IMR-90 (cell line): Measurements from ENCODE around the gene LCNL1. TPM values are rescaled to one million over a fixed set of nuclear protein-coding genes. Genes with fewer than 3 reads are reported as not detected.

Experiments used
- ATAC-seq: fragments of 200-7000 bp; cut with Tn5 transposase; 2 replicates; pipeline ENCODE4 v1.9.1; 2020; ENCODE audit warnings: low read depth, mild to moderate bottlenecking, moderate library complexity
- BruUV-seq: library from RNA; stranded (reverse); fragments of 400-500 nt; replicated peaks from 2 replicates; lab custom pipeline; 2021; lab: Mats Ljungman, UMichigan
- CTCF ChIA-PET: fragments of 300-600 bp; formaldehyde crosslinking; extraction: SDS; loops from one replicate; lab custom pipeline; 2021; ENCODE audit warnings: antibody characterized with exemption; lab: Yijun Ruan, JAX
- POLR2A ChIA-PET: fragments of 300-600 bp; sonication (Branson Sonifier 250); formaldehyde crosslinking; loops from one replicate; lab custom pipeline; 2022; ENCODE audit warnings: antibody characterized with exemption; ENCODE audit not compliant: unreplicated experiment; lab: Charles Lee
- DNase-seq: peaks from one replicate; pipeline ENCODE4 v3.0.0; 2013
- H2AFZ ChIP-seq: replicated peaks from 2 replicates; pipeline ENCODE3; 2013; ENCODE audit warnings: low read length, mild to moderate bottlenecking; ENCODE audit not compliant: poor library complexity
- H2AK5ac ChIP-seq: 2 replicates; pipeline ENCODE4 v1.6.1; 2013; ENCODE audit warnings: low read depth, low read length, inconsistent platforms
- H2AK9ac ChIP-seq: replicated peaks from 2 replicates; pipeline ENCODE3; 2013; ENCODE audit warnings: mild to moderate bottlenecking, low read depth, low read length, moderate library complexity; ENCODE audit not compliant: poor library complexity
- H2BK120ac ChIP-seq: 2 replicates; pipeline ENCODE4 v1.6.1; 2013; ENCODE audit warnings: low read depth, low read length, inconsistent platforms
- H2BK15ac ChIP-seq: 3 replicates; pipeline ENCODE4 v1.6.1; 2013; ENCODE audit warnings: low read depth, low read length, inconsistent platforms
- H2BK20ac ChIP-seq: 2 replicates; pipeline ENCODE4 v1.6.1; 2013; ENCODE audit warnings: low read depth, mild to moderate bottlenecking, inconsistent platforms, low read length, moderate library complexity
- H2BK5ac ChIP-seq: 2 replicates; pipeline ENCODE4 v1.6.1; 2013; ENCODE audit warnings: mild to moderate bottlenecking, low read depth, low read length, inconsistent platforms; ENCODE audit not compliant: poor library complexity, severe bottlenecking
- H3K14ac ChIP-seq: replicated peaks from 2 replicates; pipeline ENCODE4 v1.6.1; 2013; ENCODE audit warnings: low read depth, low read length, inconsistent platforms
- H3K18ac ChIP-seq: 2 replicates; pipeline ENCODE4 v1.6.1; 2013; ENCODE audit warnings: low read depth, low read length, control low read depth
- H3K23ac ChIP-seq: 2 replicates; pipeline ENCODE4 v1.6.1; 2013; ENCODE audit warnings: low read depth, low read length, inconsistent platforms
- H3K27ac ChIP-seq: 2 replicates; pipeline ENCODE4 v1.5.1; 2013; ENCODE audit warnings: mild to moderate bottlenecking, control low read depth, low read length; ENCODE audit not compliant: insufficient read depth
- H3K27me3 ChIP-seq: 2 replicates; pipeline ENCODE4 v1.6.1; 2013; ENCODE audit warnings: low read length; ENCODE audit not compliant: control insufficient read depth, insufficient read depth
- H3K36me3 ChIP-seq: 2 replicates; pipeline ENCODE4 v1.6.1; 2013; ENCODE audit warnings: low read length, mixed read lengths; ENCODE audit not compliant: control insufficient read depth, insufficient read depth
- H3K4ac ChIP-seq: 2 replicates; pipeline ENCODE4 v1.6.1; 2013; ENCODE audit warnings: low read depth, low read length, inconsistent platforms
- H3K4me1 ChIP-seq: 2 replicates; pipeline ENCODE4 v1.6.1; 2013; ENCODE audit warnings: low read length, mixed read lengths; ENCODE audit not compliant: control insufficient read depth, insufficient read depth
- H3K4me2 ChIP-seq: 2 replicates; pipeline ENCODE4 v1.6.1; 2013; ENCODE audit warnings: low read depth, mild to moderate bottlenecking, control low read depth, low read length, moderate library complexity
- H3K4me3 ChIP-seq: 2 replicates; pipeline ENCODE4 v1.5.1; 2013; ENCODE audit warnings: low read depth, mild to moderate bottlenecking, control low read depth, low read length, moderate library complexity; ENCODE audit not compliant: insufficient read depth
- H3K56ac ChIP-seq: 2 replicates; pipeline ENCODE4 v1.6.1; 2013; ENCODE audit warnings: low read length, inconsistent platforms; ENCODE audit not compliant: insufficient read depth; ENCODE audit errors: extremely low read depth
- H3K79me1 ChIP-seq, 2 experiments: 2 replicates each; pipeline ENCODE4 v1.6.1; 2013; ENCODE audit warnings: low read length in 2 of 2, inconsistent platforms in 1 of 2, low read depth in 1 of 2
- H3K9ac ChIP-seq: 2 replicates; pipeline ENCODE4 v1.6.1; 2013; ENCODE audit warnings: low read depth, low read length, control low read depth
- H3K9me1 ChIP-seq: 2 replicates; pipeline ENCODE4 v1.6.1; 2013; ENCODE audit warnings: low read length, inconsistent platforms; ENCODE audit not compliant: insufficient read depth
- H3K9me3 ChIP-seq: 2 replicates; pipeline ENCODE4 v1.6.1; 2013; ENCODE audit warnings: low read length; ENCODE audit not compliant: control insufficient read depth, insufficient read depth
- H4K20me1 ChIP-seq: 2 replicates; pipeline ENCODE4 v1.6.1; 2013; ENCODE audit warnings: low read length, inconsistent platforms; ENCODE audit not compliant: insufficient read depth
- H4K5ac ChIP-seq: 2 replicates; pipeline ENCODE4 v1.6.1; 2013; ENCODE audit warnings: mild to moderate bottlenecking, low read depth, low read length, control low read depth
- H4K8ac ChIP-seq, 2 experiments: 2 replicates each; pipeline ENCODE4 v1.6.1; 2013; ENCODE audit warnings: low read depth in 2 of 2, low read length in 2 of 2, control low read depth in 1 of 2, inconsistent platforms in 1 of 2
- H4K91ac ChIP-seq: 2 replicates; pipeline ENCODE4 v1.6.1; 2013; ENCODE audit warnings: low read depth, low read length, inconsistent platforms; ENCODE audit not compliant: insufficient read depth
- BHLHE40 ChIP-seq: fragments of 150-350 bp; IDR thresholded peaks from 2 replicates; pipeline ENCODE4 v1.6.1; 2016; ENCODE audit warnings: mild to moderate bottlenecking, low read depth, low read length
- CEBPB ChIP-seq: IDR thresholded peaks from 2 replicates; pipeline ENCODE4 v1.6.1; 2012; ENCODE audit warnings: low read depth, low read length, improper control_type of control experiment
- CHD1 ChIP-seq: IDR thresholded peaks from 2 replicates; pipeline ENCODE4 v1.6.1; 2012; ENCODE audit warnings: low read depth, low read length, improper control_type of control experiment
- FOS ChIP-seq: fragments of 150-350 bp; IDR thresholded peaks from 2 replicates; pipeline ENCODE4 v1.6.1; 2016; ENCODE audit warnings: low read depth, low read length
- MAFK ChIP-seq: IDR thresholded peaks from 2 replicates; pipeline ENCODE4 v1.6.1; 2012; ENCODE audit warnings: low read depth, low read length, improper control_type of control experiment
- MAZ ChIP-seq: IDR thresholded peaks from 2 replicates; pipeline ENCODE4 v1.6.1; 2012; ENCODE audit warnings: low read depth, mild to moderate bottlenecking, low read length, improper control_type of control experiment, moderate library complexity, borderline replicate concordance
- MXI1 ChIP-seq: IDR thresholded peaks from 2 replicates; pipeline ENCODE4 v1.6.1; 2012; ENCODE audit warnings: low read depth, mild to moderate bottlenecking, low read length, moderate library complexity, borderline replicate concordance
- NFE2L2 ChIP-seq: fragments of 150-350 bp; IDR thresholded peaks from 2 replicates; pipeline ENCODE4 v1.6.1; 2016; ENCODE audit warnings: low read depth, mild to moderate bottlenecking, low read length
- POLR2A ChIP-seq: IDR thresholded peaks from 2 replicates; pipeline ENCODE4 v1.6.1; 2012; ENCODE audit warnings: mild to moderate bottlenecking, low read depth, low read length
- RAD21 ChIP-seq: IDR thresholded peaks from 2 replicates; pipeline ENCODE4 v1.6.1; 2012; ENCODE audit warnings: low read length, improper control_type of control experiment
- RCOR1 ChIP-seq: IDR thresholded peaks from 2 replicates; pipeline ENCODE4 v1.6.1; 2012; ENCODE audit warnings: mild to moderate bottlenecking, low read length, improper control_type of control experiment; ENCODE audit not compliant: insufficient replicate concordance
- RFX5 ChIP-seq: IDR thresholded peaks from 2 replicates; pipeline ENCODE4 v1.8.0; 2012; ENCODE audit warnings: low read depth, mild to moderate bottlenecking, low read length, moderate library complexity
- SMC3 ChIP-seq: fragments of 150-350 bp; IDR thresholded peaks from 2 replicates; pipeline ENCODE4 v1.6.1; 2016; ENCODE audit warnings: low read depth, mild to moderate bottlenecking, antibody characterized with exemption, low read length, moderate library complexity
- USF2 ChIP-seq: fragments of 150-350 bp; IDR thresholded peaks from 2 replicates; pipeline ENCODE4 v1.6.1; 2017; ENCODE audit warnings: mild to moderate bottlenecking, antibody characterized with exemption, low read length, low read depth
- WGBS, 2 experiments: methylation state at CpG; one replicate each; pipeline versions ENCODE4 v1.1.5 to v1.1.7; 2013; ENCODE audit warnings: missing lambda C conversion rate in 2 of 2; ENCODE audit not compliant: insufficient read length in 1 of 2; ENCODE audit errors: extremely low coverage in 2 of 2; 5-methylcytosine and 5-hydroxymethylcytosine counted together
- dilution Hi-C: fragments of 300-500 bp; cut with HindIII; formaldehyde crosslinking; loops from one replicate; pipeline ENCODE4 v1.14.3; 2018; ENCODE audit warnings: low sequenced_read_pairs; ENCODE audit not compliant: unreplicated experiment
- in situ Hi-C: fragments of 300-500 bp; cut with MboI; formaldehyde crosslinking; loops from 3 replicates; pipeline ENCODE4 v1.14.3; 2019; ENCODE audit warnings: low sequenced_read_pairs, inconsistent platforms, mixed read lengths
- intact Hi-C: fragments of 100-400 bp; cut with micrococcal nuclease; formaldehyde crosslinking; loops from 2 replicates; pipeline ENCODE4 v1.10.0; 2022
- polyA plus RNA-seq, 3 experiments: library from polyadenylated mRNA; depleted of rRNA; stranded (reverse); fragments of >200 nt; gene quantifications; 2 replicates each; pipeline ENCODE4 v1.2.3, GENCODE V29; 2012; ENCODE audit warnings: low replicate concordance in 1 of 3
- total RNA-seq: library from RNA; depleted of rRNA; stranded (reverse); fragments of >200 nt; gene quantifications from 2 replicates; pipeline ENCODE4 v1.2.3, GENCODE V29; 2012
- TF ChIP-seq, protein P1 (sequence below): conservative IDR thresholded peaks from 2 replicates; pipeline ENCODE4 v1.5.1; 2012; ENCODE audit warnings: mild to moderate bottlenecking, low read depth, low read length, improper control_type of control experiment
- TF ChIP-seq, protein P2 (sequence below): fragments of 150-350 bp; IDR thresholded peaks from 2 replicates; pipeline ENCODE4 v1.6.1; 2016; ENCODE audit warnings: low read depth, mild to moderate bottlenecking, low read length, moderate library complexity, borderline replicate concordance

Gene LCNL1
- total and polyA plus RNA-seq, 2 of the 4 experiments (the other 2 are of a cell fraction): 0.15 TPM; not detected in 1

GRCh38 chr9:136944212-136944518, 38.6 kb upstream of the LCNL1 start:
- dilution Hi-C loops: no loop called here
- no TSS peak for BruUV-seq

More at GRCh38 chr9:136944212-136944518, 38.6 kb upstream of the LCNL1 start:
- no peak overlapping the region for H2BK20ac ChIP-seq
- peak overlapping the region; percentile 96 for H3K9ac ChIP-seq
- peak overlapping the region; percentile 24; the same call in 1 of the 2 replicates for H3K23ac ChIP-seq
- peak overlapping the region; percentile 33 for H4K91ac ChIP-seq
- H3K18ac ChIP-seq: no peak overlapping the region
- peaks cover 5 to 35% of the 10 kb centered on the region in 2 experiments for H3K79me1 ChIP-seq
- H4K20me1 ChIP-seq: peaks cover 22% of the 10 kb centered on the region
- H4K8ac ChIP-seq: no peak overlapping the region; a peak in 1 of 4 replicates
- H2AK5ac ChIP-seq: peak overlapping the region; percentile 85; the same call in 1 of the 2 replicates
- peak overlapping the region; percentile 79 for H3K4me3 ChIP-seq
- H2AFZ ChIP-seq: peak overlapping the region; percentile 91
- CTCF ChIA-PET: interaction anchor here (0.6 to 1.0 kb wide), 2 partner anchors 12 to 42 kb away, joined by 3 read pairs; no protein-coding TSS in a partner anchor
- intact Hi-C loops: loop anchor here (2.0 kb wide), 1 partner anchor 95 kb away; the partner anchor contains the start of gene PHPT1
- no peak overlapping the region for H3K56ac ChIP-seq
- in situ Hi-C loops: no loop called here
- peaks cover 4% of the 10 kb centered on the region for H3K4me1 ChIP-seq
- H3K4ac ChIP-seq: peak overlapping the region; percentile 75
- H3K27ac ChIP-seq: peak overlapping the region; percentile 97
- no peak overlapping the region for H3K4me2 ChIP-seq
- H3K9me3 ChIP-seq: no peaks in the 10 kb centered on the region
- peak overlapping the region; percentile 88 for H2BK5ac ChIP-seq
- peak; percentile 66 for ATAC-seq
- WGBS, 2 experiments: 1% methylated on average over 23 of the region's 45 CpGs; no CpG with 5 or more reads in 1 of the 2 experiments
- no peaks in the 10 kb centered on the region for H3K27me3 ChIP-seq
- no peak overlapping the region for H3K14ac ChIP-seq
- no peak overlapping the region; the same call in 1 of the 2 replicates for H4K5ac ChIP-seq
- TF ChIP-seq NFE2L2 (no peak), RAD21 (no peak), BHLHE40 (peak; percentile 32; the same call in 1 of the 2 replicates), RCOR1 (no peak), SMC3 (no peak), MAZ (no peak), USF2 (no peak), RFX5 (no peak), CEBPB (no peak), FOS (no peak), MXI1 (no peak; the same call in 1 of the 2 replicates), POLR2A (peak; percentile 67; the same call in 1 of the 2 replicates), MAFK (no peak), CHD1 (no peak)
- TF ChIP-seq, protein P1, sequence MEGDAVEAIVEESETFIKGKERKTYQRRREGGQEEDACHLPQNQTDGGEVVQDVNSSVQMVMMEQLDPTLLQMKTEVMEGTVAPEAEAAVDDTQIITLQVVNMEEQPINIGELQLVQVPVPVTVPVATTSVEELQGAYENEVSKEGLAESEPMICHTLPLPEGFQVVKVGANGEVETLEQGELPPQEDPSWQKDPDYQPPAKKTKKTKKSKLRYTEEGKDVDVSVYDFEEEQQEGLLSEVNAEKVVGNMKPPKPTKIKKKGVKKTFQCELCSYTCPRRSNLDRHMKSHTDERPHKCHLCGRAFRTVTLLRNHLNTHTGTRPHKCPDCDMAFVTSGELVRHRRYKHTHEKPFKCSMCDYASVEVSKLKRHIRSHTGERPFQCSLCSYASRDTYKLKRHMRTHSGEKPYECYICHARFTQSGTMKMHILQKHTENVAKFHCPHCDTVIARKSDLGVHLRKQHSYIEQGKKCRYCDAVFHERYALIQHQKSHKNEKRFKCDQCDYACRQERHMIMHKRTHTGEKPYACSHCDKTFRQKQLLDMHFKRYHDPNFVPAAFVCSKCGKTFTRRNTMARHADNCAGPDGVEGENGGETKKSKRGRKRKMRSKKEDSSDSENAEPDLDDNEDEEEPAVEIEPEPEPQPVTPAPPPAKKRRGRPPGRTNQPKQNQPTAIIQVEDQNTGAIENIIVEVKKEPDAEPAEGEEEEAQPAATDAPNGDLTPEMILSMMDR: peak; percentile 39
- TF ChIP-seq, protein P2, sequence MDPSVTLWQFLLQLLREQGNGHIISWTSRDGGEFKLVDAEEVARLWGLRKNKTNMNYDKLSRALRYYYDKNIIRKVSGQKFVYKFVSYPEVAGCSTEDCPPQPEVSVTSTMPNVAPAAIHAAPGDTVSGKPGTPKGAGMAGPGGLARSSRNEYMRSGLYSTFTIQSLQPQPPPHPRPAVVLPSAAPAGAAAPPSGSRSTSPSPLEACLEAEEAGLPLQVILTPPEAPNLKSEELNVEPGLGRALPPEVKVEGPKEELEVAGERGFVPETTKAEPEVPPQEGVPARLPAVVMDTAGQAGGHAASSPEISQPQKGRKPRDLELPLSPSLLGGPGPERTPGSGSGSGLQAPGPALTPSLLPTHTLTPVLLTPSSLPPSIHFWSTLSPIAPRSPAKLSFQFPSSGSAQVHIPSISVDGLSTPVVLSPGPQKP: no peak
- peaks cover 8% of the 10 kb centered on the region for H3K9me1 ChIP-seq
- peak; percentile 55 for DNase-seq
- H3K36me3 ChIP-seq: peaks cover 38% of the 10 kb centered on the region
- no peak overlapping the region; the same call in 1 of the 2 replicates for H2BK120ac ChIP-seq
- POLR2A ChIA-PET: no interaction called here
- H2AK9ac ChIP-seq: peak overlapping the region; percentile 100
- no peak overlapping the region for H2BK15ac ChIP-seq
